K562 (cell line): ENCODE measurements around the gene CDK9. TPM values are rescaled to one million over a fixed set of nuclear protein-coding genes. Genes with fewer than 3 reads are reported as not detected.

Source experiments
- CCAR2 ChIP-seq: fragments of 200-400 bp; formaldehyde crosslinking; IDR thresholded peaks from 2 replicates; pipeline ENCODE4 v1.6.1; 2017; ENCODE audit warnings: mild to moderate bottlenecking, low read depth, low read length
- GATA2 ChIP-seq: sonication (generic); formaldehyde crosslinking; IDR thresholded peaks from 2 replicates; pipeline ENCODE4 v1.4.0; 2020; ENCODE audit warnings: mild to moderate bottlenecking, missing genetic modification reagents
- HOXB6 ChIP-seq: fragments of 250-450 bp; sonication (Bioruptor Pico); IDR thresholded peaks from 2 replicates; pipeline ENCODE4 v1.5.1; 2022; ENCODE audit warnings: mild to moderate bottlenecking, borderline replicate concordance
- KDM4B ChIP-seq, 2 experiments: fragments of 450-650 bp in 1 of 2; sonication (generic) in 1 of 2; IDR thresholded peaks; 2 replicates each; pipeline ENCODE4 v1.6.1; 2016 to 2017; ENCODE audit warnings: borderline replicate concordance in 2 of 2, antibody characterized with exemption in 1 of 2, low read depth in 1 of 2, mild to moderate bottlenecking in 1 of 2
- PRDM10 ChIP-seq: fragments of 450-650 bp; IDR thresholded peaks from 2 replicates; pipeline ENCODE4 v1.6.1; 2018; ENCODE audit not compliant: partially characterized antibody
- SMAD4 ChIP-seq: fragments of 250-450 bp; sonication (Bioruptor Pico); conservative IDR thresholded peaks from 2 replicates; pipeline ENCODE4 v1.8.0; 2021; ENCODE audit warnings: inconsistent platforms, mild to moderate bottlenecking, moderate library complexity
- SNIP1 ChIP-seq: fragments of 450-650 bp; IDR thresholded peaks from 2 replicates; pipeline ENCODE4 v1.7.1; 2017; ENCODE audit warnings: low read depth, mild to moderate bottlenecking
- SREBF1 ChIP-seq: fragments of 150-350 bp; IDR thresholded peaks from 2 replicates; pipeline ENCODE4 v1.6.1; 2014; ENCODE audit warnings: antibody characterized with exemption, low read depth, low read length, borderline replicate concordance
- STAG1 ChIP-seq: sonication (generic); formaldehyde crosslinking; IDR thresholded peaks from 2 replicates; pipeline ENCODE4 v1.5.0; 2020; ENCODE audit warnings: missing genetic modification reagents, borderline replicate concordance
- TBP ChIP-seq: optimal IDR thresholded peaks from 2 replicates; pipeline ENCODE3; 2011; ENCODE audit warnings: low read depth, low read length, improper control_type of control experiment
- TEAD2 ChIP-seq: fragments of 450-650 bp; IDR thresholded peaks from 2 replicates; pipeline ENCODE4 v1.6.1; 2016; ENCODE audit warnings: missing genetic modification characterization, control low read depth, missing compliant biosample characterization
- TEAD4 ChIP-seq, 2 experiments: sonication (generic) in 1 of 2; formaldehyde crosslinking in 1 of 2; IDR thresholded peaks; 2 replicates each; pipeline versions ENCODE4 v1.6.1 to v1.8.0; 2012 to 2022; ENCODE audit warnings: borderline replicate concordance in 1 of 2, inconsistent platforms in 1 of 2, low read length in 1 of 2, mild to moderate bottlenecking in 1 of 2, missing genetic modification reagents in 1 of 2
- USF2 ChIP-seq: sonication (generic); formaldehyde crosslinking; IDR thresholded peaks from 2 replicates; pipeline ENCODE4 v1.5.0; 2020; ENCODE audit warnings: missing genetic modification reagents
- ZNF282 ChIP-seq: sonication (generic); formaldehyde crosslinking; IDR thresholded peaks from 2 replicates; pipeline ENCODE4 v1.8.1; 2023; ENCODE audit warnings: missing genetic modification reagents
- ZNF644 ChIP-seq: fragments of 200-800 bp; sonication (Bioruptor generic); IDR thresholded peaks from 2 replicates; pipeline ENCODE4 v1.6.1; 2016; ENCODE audit warnings: low read depth, missing genetic modification characterization, missing compliant biosample characterization
- polyA plus RNA-seq, 8 experiments: library from polyadenylated mRNA; depleted of rRNA in 4 of 8; stranded (reverse) in 5 of 8; unstranded in 3 of 8; fragments of >200 nt; fragmentation: Nextera tagmentation in 2 of 8; fragmentation: Illumina TruSeq in 1 of 8; extraction: Ambion mirVana in 2 of 8; extraction: Trizol in 1 of 8; gene quantifications; 2 replicates each; pipeline versions ENCODE4 v1.2.1 to v1.2.3, GENCODE V29; 2011 to 2014; ENCODE audit warnings: inconsistent platforms in 1 of 8, missing spikeins in 1 of 8
- total RNA-seq, 7 experiments: library from RNA; depleted of rRNA in 6 of 7; stranded (reverse); fragments of >200 nt in 6 of 7; fragmentation: Illumina TruSeq in 2 of 7; extraction: Trizol in 2 of 7; gene quantifications; 2 replicates each; pipeline versions ENCODE4 v1.2.1 to v1.2.3, GENCODE V29; 2011 to 2021; ENCODE audit warnings: low replicate concordance in 1 of 7
- TF ChIP-seq, protein P1 (sequence below), 2 experiments: fragments of 450-650 bp in 1 of 2; IDR thresholded peaks; 2 replicates each; pipeline ENCODE4 v1.6.1; 2011 to 2017; ENCODE audit warnings: low read depth in 2 of 2, antibody characterized with exemption in 1 of 2, borderline replicate concordance in 1 of 2, low read length in 1 of 2, mild to moderate bottlenecking in 1 of 2, mixed read lengths in 1 of 2; ENCODE audit not compliant: control insufficient read depth in 1 of 2
- TF ChIP-seq, protein P2 (sequence below): IDR thresholded peaks from 2 replicates; pipeline ENCODE4 v1.6.1; 2011; ENCODE audit warnings: borderline replicate concordance, low read depth, mild to moderate bottlenecking, moderate library complexity, low read length; ENCODE audit not compliant: insufficient read depth, poor library complexity, severe bottlenecking

CDK9 gene
- total and polyA plus RNA-seq, 9 of the 15 experiments (the other 6 are each of a cell fraction or from before 2014, with no cell fraction given): 4.2 to 78.6 (median 33.0) TPM

- TF ChIP-seq, protein P1, sequence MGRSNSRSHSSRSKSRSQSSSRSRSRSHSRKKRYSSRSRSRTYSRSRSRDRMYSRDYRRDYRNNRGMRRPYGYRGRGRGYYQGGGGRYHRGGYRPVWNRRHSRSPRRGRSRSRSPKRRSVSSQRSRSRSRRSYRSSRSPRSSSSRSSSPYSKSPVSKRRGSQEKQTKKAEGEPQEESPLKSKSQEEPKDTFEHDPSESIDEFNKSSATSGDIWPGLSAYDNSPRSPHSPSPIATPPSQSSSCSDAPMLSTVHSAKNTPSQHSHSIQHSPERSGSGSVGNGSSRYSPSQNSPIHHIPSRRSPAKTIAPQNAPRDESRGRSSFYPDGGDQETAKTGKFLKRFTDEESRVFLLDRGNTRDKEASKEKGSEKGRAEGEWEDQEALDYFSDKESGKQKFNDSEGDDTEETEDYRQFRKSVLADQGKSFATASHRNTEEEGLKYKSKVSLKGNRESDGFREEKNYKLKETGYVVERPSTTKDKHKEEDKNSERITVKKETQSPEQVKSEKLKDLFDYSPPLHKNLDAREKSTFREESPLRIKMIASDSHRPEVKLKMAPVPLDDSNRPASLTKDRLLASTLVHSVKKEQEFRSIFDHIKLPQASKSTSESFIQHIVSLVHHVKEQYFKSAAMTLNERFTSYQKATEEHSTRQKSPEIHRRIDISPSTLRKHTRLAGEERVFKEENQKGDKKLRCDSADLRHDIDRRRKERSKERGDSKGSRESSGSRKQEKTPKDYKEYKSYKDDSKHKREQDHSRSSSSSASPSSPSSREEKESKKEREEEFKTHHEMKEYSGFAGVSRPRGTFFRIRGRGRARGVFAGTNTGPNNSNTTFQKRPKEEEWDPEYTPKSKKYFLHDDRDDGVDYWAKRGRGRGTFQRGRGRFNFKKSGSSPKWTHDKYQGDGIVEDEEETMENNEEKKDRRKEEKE (IDR thresholded peaks at IDR 0.05; ENCODE audit: borderline replicate concordance in 1 of 2, control insufficient read depth in 1 of 2, low read depth in 2 of 2, low read length in 1 of 2): no peak
- TF ChIP-seq SNIP1 (no peak), SREBF1 (no peak), KDM4B (IDR thresholded peaks at IDR 0.05; ENCODE audit: borderline replicate concordance in 2 of 2, low read depth in 1 of 2) (no peak), TEAD4 (IDR thresholded peaks at IDR 0.05; ENCODE audit: low read length) (peak; percentile 56), TEAD4 (CRISPR knock-in tag; IDR thresholded peaks at IDR 0.05; ENCODE audit: borderline replicate concordance) (no peak), HOXB6 (no peak), SMAD4 (no peak), CCAR2 (no peak), STAG1 (CRISPR knock-in tag) (no peak), PRDM10 (peak; percentile 39), ZNF644 (tag) (no peak), USF2 (no peak), TEAD2 (tag) (no peak), ZNF282 (no peak), GATA2 (CRISPR knock-in tag) (no peak), TBP (no peak)
- TF ChIP-seq, protein P2, sequence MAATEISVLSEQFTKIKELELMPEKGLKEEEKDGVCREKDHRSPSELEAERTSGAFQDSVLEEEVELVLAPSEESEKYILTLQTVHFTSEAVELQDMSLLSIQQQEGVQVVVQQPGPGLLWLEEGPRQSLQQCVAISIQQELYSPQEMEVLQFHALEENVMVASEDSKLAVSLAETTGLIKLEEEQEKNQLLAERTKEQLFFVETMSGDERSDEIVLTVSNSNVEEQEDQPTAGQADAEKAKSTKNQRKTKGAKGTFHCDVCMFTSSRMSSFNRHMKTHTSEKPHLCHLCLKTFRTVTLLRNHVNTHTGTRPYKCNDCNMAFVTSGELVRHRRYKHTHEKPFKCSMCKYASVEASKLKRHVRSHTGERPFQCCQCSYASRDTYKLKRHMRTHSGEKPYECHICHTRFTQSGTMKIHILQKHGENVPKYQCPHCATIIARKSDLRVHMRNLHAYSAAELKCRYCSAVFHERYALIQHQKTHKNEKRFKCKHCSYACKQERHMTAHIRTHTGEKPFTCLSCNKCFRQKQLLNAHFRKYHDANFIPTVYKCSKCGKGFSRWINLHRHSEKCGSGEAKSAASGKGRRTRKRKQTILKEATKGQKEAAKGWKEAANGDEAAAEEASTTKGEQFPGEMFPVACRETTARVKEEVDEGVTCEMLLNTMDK: no peak
These were observed 43.3 kb upstream of the CDK9 start (continued) for GRCh38 chr9:127742435-127743088.
